PC-9 (cell line): Measurements from ENCODE around the gene TMEM258.

Experiments
- EZH2 ChIP-seq: fragments of 200-600 bp; sonication (generic); IDR thresholded peaks from 2 replicates; pipeline ENCODE4 v1.8.0; 2017; ENCODE audit warnings: antibody characterized with exemption, low read depth
- TF ChIP-seq, protein P1 (sequence below): fragments of 200-600 bp; sonication (generic); conservative IDR thresholded peaks from 2 replicates; pipeline ENCODE4 v1.6.1; 2017; ENCODE audit warnings: mixed run types, antibody characterized with exemption, mild to moderate bottlenecking, moderate library complexity

GRCh38 chr11:61763930-61764605 is 28.3 kb downstream of the TMEM258 start:
- TF ChIP-seq, protein P1, sequence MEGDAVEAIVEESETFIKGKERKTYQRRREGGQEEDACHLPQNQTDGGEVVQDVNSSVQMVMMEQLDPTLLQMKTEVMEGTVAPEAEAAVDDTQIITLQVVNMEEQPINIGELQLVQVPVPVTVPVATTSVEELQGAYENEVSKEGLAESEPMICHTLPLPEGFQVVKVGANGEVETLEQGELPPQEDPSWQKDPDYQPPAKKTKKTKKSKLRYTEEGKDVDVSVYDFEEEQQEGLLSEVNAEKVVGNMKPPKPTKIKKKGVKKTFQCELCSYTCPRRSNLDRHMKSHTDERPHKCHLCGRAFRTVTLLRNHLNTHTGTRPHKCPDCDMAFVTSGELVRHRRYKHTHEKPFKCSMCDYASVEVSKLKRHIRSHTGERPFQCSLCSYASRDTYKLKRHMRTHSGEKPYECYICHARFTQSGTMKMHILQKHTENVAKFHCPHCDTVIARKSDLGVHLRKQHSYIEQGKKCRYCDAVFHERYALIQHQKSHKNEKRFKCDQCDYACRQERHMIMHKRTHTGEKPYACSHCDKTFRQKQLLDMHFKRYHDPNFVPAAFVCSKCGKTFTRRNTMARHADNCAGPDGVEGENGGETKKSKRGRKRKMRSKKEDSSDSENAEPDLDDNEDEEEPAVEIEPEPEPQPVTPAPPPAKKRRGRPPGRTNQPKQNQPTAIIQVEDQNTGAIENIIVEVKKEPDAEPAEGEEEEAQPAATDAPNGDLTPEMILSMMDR, result no peak
- no peak for TF ChIP-seq EZH2
